Stomach (tissue), 9 donors: ENCODE results near the gene C1GALT1. TPM values are rescaled to one million over a fixed set of nuclear protein-coding genes. Genes with fewer than 3 reads are reported as not detected.

Source experiments
- DNase-seq, 2 donors: peaks; one replicate each; pipeline versions ENCODE4 v3.0.0 to v3.0.0-alpha.2; 2013 to 2019
- H3K27ac ChIP-seq, 5 donors: fragments of 200-600 bp in 4 of 5; sonication (generic) in 4 of 5; one replicate each; pipeline ENCODE4 v1.5.1; 2013 to 2019; ENCODE audit warnings: mild to moderate bottlenecking in 1 of 5, moderate library complexity in 1 of 5
- H3K27me3 ChIP-seq, 3 donors: fragments of 200-600 bp; sonication (generic); one replicate each; pipeline ENCODE4 v1.5.1; 2017 to 2019; ENCODE audit warnings: mixed run types in 1 of 3
- H3K36me3 ChIP-seq, 4 donors: fragments of 200-600 bp; sonication (generic); 1 replicate in 3 of 4; 2 replicates in 1 of 4; pipeline ENCODE4 v1.5.1; 2016 to 2019
- H3K4me1 ChIP-seq, 4 donors: fragments of 200-600 bp; sonication (generic); one replicate each; pipeline ENCODE4 v1.5.1; 2016 to 2019
- H3K4me3 ChIP-seq, 4 donors: fragments of 200-600 bp; sonication (generic) in 3 of 4; one replicate each; pipeline ENCODE4 v1.5.1; 2016 to 2019; ENCODE audit warnings: mild to moderate bottlenecking in 1 of 4
- H3K9me3 ChIP-seq, 4 donors: fragments of 200-600 bp; sonication (generic); one replicate each; pipeline ENCODE4 v1.5.1; 2016 to 2019
- EP300 ChIP-seq: sonication (generic); formaldehyde crosslinking; IDR thresholded peaks from one replicate; pipeline ENCODE4 v1.6.1; 2017; ENCODE audit warnings: antibody characterized with exemption
- POLR2A ChIP-seq, 4 donors: fragments of 450-650 bp; IDR thresholded peaks; one replicate each; pipeline ENCODE4 v1.6.1; 2016; ENCODE audit warnings: antibody characterized with exemption in 4 of 4, control low read depth in 2 of 4, mild to moderate bottlenecking in 1 of 4, moderate library complexity in 1 of 4
- POLR2AphosphoS5 ChIP-seq, 3 donors: sonication (generic); formaldehyde crosslinking; IDR thresholded peaks; one replicate each; pipeline ENCODE4 v1.6.1; 2016; ENCODE audit warnings: antibody characterized with exemption in 3 of 3
- WGBS, 5 donors: extraction: QIAGEN DNeasy Blood & Tissue Kit in 3 of 5; methylation state at CpG; one replicate each; pipeline versions ENCODE4 v1.1.5 to v1.1.7; 2013 to 2018; 5-methylcytosine and 5-hydroxymethylcytosine counted together
- intact Hi-C: fragments of 100-400 bp; cut with DNase I; formaldehyde crosslinking; loops from one replicate; pipeline ENCODE4 v1.15.1; 2023; ENCODE audit warnings: low total_unique reads
- polyA plus RNA-seq, 3 donors: library from polyadenylated mRNA; stranded (reverse); fragments of 200-250 nt; gene quantifications; one replicate each; pipeline ENCODE4 v1.2.3, GENCODE V29; 2013
- total RNA-seq, 5 donors: library from RNA; depleted of rRNA; stranded (reverse); fragments of >200 nt; gene quantifications; one replicate each; pipeline versions ENCODE4 v1.1.0 to v1.2.3, GENCODE V29; 2014 to 2016
- TF ChIP-seq, protein P1 (sequence below), 7 experiments: fragments of 450-650 bp in 4 of 7; fragments of 200-600 bp in 3 of 7; sonication (generic) in 3 of 7; IDR thresholded peaks; one replicate each; pipeline ENCODE4 v1.5.1; 2016 to 2019; ENCODE audit warnings: antibody characterized with exemption in 7 of 7, control low read depth in 2 of 7, mild to moderate bottlenecking in 1 of 7
- donor health status: healthy with polysubstance abuse.
- donor health status: Bipolar disorder and iron deficiency.
- donor health status: healthy.

The C1GALT1 gene
- total and polyA plus RNA-seq, 8 donors = 2.6 to 50.9 (median 14.7) TPM

DNA sequence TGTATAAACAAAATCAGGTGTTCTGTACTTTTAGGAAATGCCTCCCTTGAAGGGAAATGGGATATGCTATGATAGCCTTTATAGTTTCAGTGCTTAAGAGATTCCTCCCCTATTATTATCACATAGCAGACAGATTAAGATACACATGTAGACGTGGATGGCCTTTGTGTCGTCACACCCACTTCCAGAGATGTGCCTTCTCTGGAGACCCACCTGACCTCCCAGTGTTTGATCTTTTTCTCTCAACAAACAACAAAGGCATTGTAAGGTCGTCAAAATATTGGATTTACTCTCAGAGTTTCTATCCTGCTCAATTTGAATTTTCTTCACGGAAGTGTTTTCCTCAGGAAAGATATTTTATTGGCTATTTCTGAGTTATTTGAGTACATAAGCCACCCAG lies 25.7 kb upstream of the C1GALT1 start:
- TF ChIP-seq POLR2A (IDR thresholded peaks at IDR 0.05) (no peak), POLR2AphosphoS5 (IDR thresholded peaks at IDR 0.05) (no peak), EP300 (no peak)
- TF ChIP-seq, protein P1, sequence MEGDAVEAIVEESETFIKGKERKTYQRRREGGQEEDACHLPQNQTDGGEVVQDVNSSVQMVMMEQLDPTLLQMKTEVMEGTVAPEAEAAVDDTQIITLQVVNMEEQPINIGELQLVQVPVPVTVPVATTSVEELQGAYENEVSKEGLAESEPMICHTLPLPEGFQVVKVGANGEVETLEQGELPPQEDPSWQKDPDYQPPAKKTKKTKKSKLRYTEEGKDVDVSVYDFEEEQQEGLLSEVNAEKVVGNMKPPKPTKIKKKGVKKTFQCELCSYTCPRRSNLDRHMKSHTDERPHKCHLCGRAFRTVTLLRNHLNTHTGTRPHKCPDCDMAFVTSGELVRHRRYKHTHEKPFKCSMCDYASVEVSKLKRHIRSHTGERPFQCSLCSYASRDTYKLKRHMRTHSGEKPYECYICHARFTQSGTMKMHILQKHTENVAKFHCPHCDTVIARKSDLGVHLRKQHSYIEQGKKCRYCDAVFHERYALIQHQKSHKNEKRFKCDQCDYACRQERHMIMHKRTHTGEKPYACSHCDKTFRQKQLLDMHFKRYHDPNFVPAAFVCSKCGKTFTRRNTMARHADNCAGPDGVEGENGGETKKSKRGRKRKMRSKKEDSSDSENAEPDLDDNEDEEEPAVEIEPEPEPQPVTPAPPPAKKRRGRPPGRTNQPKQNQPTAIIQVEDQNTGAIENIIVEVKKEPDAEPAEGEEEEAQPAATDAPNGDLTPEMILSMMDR (IDR thresholded peaks at IDR 0.05) = no peak
- WGBS, 5 donors = 56 to 69% (median 61%) methylated on average over 4 of the region's 4 CpGs
- H3K27me3 ChIP-seq = no peaks in the 10 kb centered on the region
- intact Hi-C loops = no loop called here
- no peaks in the 10 kb centered on the region for H3K36me3 ChIP-seq
- DNase-seq = no peak
- peaks cover 0 to 6% (median 0%) of the 10 kb centered on the region in 4 donors for H3K9me3 ChIP-seq
- peaks cover 0 to 5% (median 2%) of the 10 kb centered on the region in 4 donors for H3K4me1 ChIP-seq
- H3K27ac ChIP-seq = no peak overlapping the region
- no peak overlapping the region for H3K4me3 ChIP-seq

DNA sequence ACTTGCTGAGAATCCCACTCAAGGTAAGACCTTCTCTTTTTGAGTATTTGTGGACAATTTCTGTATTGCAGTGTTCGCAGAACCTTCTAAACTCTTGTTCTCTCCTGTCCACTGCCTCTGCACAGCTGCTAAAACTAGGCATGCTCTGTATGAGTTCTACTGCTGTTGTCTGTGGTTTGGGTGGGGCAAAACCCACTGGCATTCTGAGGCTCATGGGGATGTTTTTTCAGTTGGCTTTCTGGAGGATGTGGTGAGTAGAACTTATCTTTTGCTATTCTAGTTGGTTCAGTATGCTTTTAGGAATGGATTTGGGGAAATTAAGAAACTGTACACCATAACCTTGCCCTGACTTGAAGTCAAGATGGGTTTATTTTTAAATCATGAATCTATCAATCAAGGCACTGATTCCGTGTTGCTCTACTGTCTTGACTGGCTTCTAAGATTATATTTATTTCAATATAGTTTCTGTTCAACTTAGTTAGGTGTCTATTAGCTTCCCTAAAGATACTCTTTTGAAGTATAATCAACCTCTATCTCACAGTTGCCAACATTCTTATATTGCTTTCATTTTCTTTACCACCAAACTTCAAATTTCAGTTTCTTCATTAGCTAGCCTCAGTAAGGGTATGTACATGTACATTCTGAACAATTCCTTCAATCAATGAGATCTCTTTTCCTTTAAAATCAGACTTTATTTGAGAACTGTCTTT lies 25.0 kb upstream of the C1GALT1 start:
- Histone ChIP-seq H3K27me3 (no peaks in the 10 kb centered on the region), H3K27ac (no peak overlapping the region), H3K36me3 (no peaks in the 10 kb centered on the region), H3K4me3 (no peak overlapping the region), H3K4me1 (peaks cover 0 to 4% (median 0%) of the 10 kb centered on the region in 4 donors), H3K9me3 (peaks cover 0 to 6% (median 0%) of the 10 kb centered on the region in 4 donors)
- intact Hi-C loops = no loop called here
- 61 to 82% (median 63%) methylated on average over 2 of the region's 2 CpGs for WGBS, 5 donors
- TF ChIP-seq EP300 = no peak
- no peak for TF ChIP-seq POLR2AphosphoS5 (IDR thresholded peaks at IDR 0.05)
- TF ChIP-seq POLR2A (IDR thresholded peaks at IDR 0.05) = no peak
- TF ChIP-seq, protein P1 (IDR thresholded peaks at IDR 0.05) = no peak
- peak in 1 of 2 donors; percentile 56 for DNase-seq

DNA sequence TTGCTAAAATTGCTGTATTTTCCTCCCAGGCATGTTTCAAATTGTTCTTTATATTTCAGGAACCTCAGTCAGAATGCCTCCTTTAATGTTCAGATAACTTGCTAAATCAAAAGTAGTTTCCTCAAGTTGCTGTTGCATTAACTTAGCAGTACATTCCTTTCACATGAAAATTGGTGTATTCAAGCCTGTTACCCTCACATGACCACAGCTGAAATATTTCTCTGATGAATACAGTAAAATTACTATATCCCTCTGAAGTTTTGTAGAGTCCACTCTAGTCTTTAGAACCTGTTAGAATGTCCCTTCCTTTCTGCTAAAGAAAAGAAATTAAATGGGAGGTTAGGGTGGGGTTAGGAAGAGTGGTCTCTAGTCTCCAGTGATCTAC lies 24.5 kb upstream of the C1GALT1 start:
- Histone ChIP-seq H3K27me3 (no peaks in the 10 kb centered on the region), H3K9me3 (peaks cover 0 to 6% (median 0%) of the 10 kb centered on the region in 4 donors), H3K36me3 (no peaks in the 10 kb centered on the region), H3K27ac (no peak overlapping the region), H3K4me3 (no peak overlapping the region), H3K4me1 (peaks cover 0 to 4% (median 0%) of the 10 kb centered on the region in 4 donors)
- intact Hi-C loops = no loop called here
- DNase-seq = no peak
- TF ChIP-seq EP300 = no peak
- TF ChIP-seq, protein P1 (IDR thresholded peaks at IDR 0.05) = no peak
- TF ChIP-seq POLR2AphosphoS5 (IDR thresholded peaks at IDR 0.05) = no peak
- TF ChIP-seq POLR2A (IDR thresholded peaks at IDR 0.05) = no peak

DNA sequence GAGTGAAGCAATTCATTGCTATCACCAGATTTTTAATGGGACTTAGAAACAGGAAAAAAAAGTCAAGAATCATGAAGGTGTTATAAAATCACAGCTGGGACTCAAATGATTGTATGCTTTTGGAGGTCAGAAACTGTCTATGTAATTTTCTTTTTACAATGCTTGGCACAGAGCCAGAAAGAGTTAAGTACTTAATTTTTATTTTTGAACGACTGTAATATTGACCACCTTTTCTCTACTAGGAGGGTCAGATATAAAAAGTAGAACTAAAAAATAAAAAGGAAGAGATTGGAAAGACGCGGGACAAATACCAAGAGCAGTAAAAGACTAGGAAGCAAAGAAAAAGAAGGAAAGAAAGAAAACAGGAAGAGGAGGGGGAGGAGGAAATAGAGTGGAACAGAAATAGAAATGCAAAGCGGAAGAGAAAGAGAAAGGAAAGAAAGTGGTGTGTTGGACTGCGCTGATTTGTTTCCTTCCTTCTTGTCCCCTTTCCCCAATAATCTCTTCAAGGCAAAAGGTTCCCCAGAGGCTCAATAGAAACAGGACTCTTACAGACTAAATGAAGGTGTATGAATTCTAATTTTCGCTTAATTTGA lies 23.2 kb upstream of the C1GALT1 start:
- H3K9me3 ChIP-seq = peaks cover 0 to 3% (median 0%) of the 10 kb centered on the region in 4 donors
- H3K27me3 ChIP-seq = no peaks in the 10 kb centered on the region
- DNase-seq = no peak
- intact Hi-C loops = no loop called here
- no peak overlapping the region for H3K27ac ChIP-seq
- H3K4me3 ChIP-seq = no peak overlapping the region
- H3K4me1 ChIP-seq = peaks cover 0 to 1% (median 0%) of the 10 kb centered on the region in 4 donors
- TF ChIP-seq POLR2A (IDR thresholded peaks at IDR 0.05) (no peak), POLR2AphosphoS5 (IDR thresholded peaks at IDR 0.05) (no peak), EP300 (no peak)
- 68 to 83% (median 78%) methylated on average over 6 of the region's 6 CpGs for WGBS, 5 donors
- no peaks in the 10 kb centered on the region for H3K36me3 ChIP-seq

DNA sequence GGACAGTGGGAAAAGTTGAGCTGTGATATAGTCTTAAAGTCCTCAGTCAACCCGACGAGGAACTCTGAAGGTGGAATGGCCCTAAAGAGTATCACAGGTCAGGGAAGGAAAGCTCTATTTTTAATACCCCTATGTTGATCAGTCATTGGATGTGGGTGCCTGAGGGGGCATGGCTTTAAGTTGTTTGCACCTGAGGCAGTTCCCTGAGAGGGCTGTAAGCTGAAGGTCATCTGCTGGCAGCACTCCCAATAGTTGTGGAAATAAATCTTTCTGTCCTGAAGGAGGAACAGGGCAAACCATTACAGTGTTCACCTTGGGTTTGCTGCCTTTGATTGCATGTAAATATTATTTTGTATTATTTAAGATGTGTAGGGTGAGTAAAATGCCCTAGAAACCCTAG lies 17.8 kb upstream of the C1GALT1 start:
- Histone ChIP-seq H3K4me3 (no peak overlapping the region), H3K27ac (no peak overlapping the region), H3K27me3 (no peaks in the 10 kb centered on the region), H3K4me1 (no peaks in the 10 kb centered on the region), H3K9me3 (no peaks in the 10 kb centered on the region), H3K36me3 (no peaks in the 10 kb centered on the region)
- 78 to 95% (median 90%) methylated on average over 2 of the region's 2 CpGs for WGBS, 5 donors
- TF ChIP-seq POLR2A (IDR thresholded peaks at IDR 0.05) = no peak
- TF ChIP-seq EP300 = no peak
- no peak for TF ChIP-seq POLR2AphosphoS5 (IDR thresholded peaks at IDR 0.05)
- TF ChIP-seq, protein P1 (IDR thresholded peaks at IDR 0.05) = no peak
- intact Hi-C loops = no loop called here
- DNase-seq = peak; percentile 29 to 68
